ENCODE measurements around the gene FAM234B.

The FAM234B gene

DNA sequence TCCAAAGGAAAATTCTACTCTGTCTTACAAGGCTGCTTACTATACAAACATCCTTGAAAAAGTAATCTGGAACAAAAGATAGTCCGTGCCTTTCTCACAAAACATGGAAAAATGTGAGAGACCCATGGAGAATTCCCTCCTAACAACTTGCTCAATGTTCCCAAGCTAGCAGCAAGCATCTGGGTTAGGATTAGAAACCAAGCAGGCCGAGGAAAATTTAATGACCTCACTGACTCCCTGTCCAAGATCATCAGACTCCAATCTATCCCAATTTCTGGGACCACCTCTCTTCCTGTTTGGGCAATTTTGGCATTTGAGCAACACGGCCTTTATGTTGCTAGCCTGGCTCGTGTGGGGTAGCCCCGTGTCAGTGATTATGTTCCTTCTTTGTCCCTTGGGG lies 77.4 kb downstream of the FAM234B start:
- no peak for DNase-seq

DNA sequence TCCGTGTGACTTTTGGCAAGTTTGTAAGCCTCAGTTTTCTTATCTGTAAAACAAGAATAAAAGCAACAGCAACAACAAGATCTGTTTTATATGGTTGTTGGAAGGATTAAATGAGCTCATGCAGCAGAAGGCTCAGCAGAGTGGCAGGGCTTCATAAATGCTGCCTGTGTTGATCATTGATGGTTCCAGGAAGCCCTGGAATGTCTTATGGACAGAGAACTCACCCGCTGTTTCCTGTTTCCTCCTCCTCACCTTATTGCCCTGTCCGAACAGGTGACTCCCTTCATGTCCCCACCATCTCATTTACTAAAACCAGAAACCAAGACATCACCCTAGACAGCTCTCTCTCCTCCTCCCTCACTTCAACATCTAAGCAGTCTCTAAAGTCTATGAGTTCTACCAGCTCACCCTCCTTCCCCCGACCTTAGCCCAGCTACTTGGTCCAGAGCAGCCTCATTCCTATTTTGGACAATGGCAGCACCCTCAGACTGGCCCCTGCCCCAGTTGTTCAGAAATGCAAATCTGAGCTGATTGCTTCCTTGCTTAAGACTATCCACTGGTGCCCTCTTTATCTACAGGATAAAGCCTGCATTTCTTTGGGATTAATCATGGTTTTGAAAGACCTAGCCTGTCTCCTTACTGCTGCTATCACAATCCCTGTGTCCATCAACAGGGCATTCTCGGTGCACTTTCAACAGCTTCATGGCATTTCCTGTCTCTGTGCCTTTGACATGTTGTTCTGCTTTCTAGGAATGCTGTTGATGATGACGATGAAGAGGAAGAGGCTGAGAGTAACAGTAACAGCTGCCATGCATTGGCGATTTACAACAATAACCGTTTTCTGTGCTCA lies 80.7 kb downstream of the FAM234B start:
- DNase-seq = no peak

DNA sequence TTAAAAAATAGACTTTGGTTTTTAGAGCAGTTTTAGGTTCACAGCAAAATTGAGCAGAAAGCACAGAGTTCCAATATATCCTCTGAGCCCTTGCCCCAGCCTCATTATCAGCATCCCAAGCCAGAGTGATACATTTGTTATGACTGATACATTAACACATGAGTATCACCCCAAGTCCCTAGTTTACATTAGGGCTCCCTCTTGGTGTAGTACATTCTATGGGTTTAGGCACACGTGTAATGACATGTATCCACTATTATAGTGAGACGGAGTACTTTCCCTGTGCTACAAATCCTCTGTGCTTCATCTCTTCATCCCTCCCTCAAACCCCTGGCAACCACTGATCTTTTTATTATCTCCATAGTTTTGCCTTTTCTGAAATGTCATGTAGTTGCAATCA lies 81.8 kb downstream of the FAM234B start:
- DNase-seq = no peak

DNA sequence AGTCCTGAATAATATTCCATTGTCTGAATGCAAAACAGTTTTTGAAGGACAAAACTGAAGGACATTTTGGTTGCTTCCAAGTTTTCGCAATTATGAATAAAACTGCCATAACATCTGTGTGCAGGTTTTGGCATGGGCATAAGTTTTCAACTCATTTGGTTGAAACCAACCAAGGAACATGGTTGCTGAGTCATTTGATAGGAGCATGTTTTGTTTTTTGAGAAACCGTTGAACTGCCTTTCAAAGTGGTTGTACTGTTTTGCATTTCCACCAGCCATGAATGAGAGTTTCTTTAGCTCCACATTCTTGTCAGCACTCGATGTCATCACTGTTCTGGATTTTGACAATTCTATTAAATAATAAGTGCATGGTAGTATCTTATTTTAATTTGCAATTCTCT lies 82.3 kb downstream of the FAM234B start:
- no peak for DNase-seq

DNA sequence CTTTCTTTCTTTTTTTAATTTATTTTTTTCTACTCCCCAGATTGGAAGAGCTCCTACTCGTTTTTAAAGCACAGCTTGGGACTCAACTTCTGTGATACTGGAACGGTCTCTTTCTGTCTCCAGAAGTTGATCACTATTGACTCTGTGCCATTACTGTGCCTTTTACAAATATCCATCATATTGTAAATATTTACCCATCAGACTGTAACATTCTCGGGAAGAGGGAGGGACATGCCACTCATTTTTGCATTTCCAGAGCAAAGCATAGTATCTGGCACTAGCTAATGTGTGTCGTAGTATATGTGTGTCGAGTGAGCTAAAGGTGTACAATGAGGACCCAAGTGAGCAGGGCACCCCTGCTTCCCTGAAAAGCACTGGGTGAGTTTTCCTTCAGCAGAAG lies 83.3 kb downstream of the FAM234B start:
- no peak for DNase-seq

DNA sequence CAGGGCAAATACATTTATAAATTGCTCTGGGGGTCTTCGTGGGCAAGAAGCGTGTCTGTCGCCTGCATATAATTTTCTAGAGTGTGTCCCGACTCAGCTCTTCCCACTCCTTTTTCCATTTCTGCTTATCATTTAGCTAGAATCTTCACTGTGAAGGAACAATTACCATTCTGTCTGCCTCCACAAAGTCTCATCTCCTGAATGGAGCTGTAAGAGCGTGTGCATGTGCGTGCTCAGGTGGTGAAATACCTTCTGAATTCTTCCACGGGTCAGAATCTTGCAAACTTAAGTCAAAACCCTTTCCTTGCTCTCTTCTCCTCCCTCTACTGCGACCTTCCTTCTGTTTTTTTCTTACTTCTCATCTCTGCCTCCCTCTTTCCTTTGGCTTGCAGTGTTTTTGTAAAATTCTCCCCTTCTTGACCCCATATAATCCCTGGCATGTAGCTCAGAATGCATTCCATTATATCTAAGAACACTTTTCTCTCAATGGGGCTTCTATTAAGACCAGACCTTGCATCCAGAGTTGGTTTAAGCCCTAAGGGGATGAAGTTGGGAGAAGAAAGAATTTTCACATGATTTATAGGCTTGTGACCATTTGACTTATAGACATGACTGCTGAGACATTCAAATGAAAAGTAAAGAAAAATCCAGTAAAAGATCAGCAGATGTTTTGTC lies 84.2 kb downstream of the FAM234B start:
- DNase-seq = no peak

DNA sequence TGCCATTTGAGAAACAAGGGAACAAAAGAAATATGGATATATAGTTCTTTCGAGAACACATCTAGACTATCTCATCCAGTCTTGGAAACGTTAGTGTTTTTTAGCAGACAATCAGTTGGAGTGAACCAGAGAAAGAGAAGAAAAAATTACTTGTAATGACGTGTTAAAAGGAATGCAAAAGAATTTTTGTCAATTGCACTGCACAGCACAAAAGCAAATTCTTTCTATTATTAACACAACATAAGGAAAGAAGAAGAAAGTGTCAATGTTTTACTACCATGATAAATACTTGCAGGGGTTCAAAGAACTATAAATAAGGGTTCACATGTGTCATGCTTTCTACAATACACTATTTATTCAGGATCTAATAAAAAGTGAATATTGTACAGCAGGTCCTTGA lies 86.8 kb downstream of the FAM234B start:
- DNase-seq = no peak
